Measurements from ENCODE around the gene MLXIP. TPM values are rescaled to one million over a fixed set of nuclear protein-coding genes. Genes with fewer than 3 reads are reported as not detected.

Gene MLXIP
- total RNA-seq, 1 experiment from 2014 or later, result 32.4 TPM

- H3K4ac ChIP-seq (ENCODE audit: low read depth, low read length), result no peak overlapping the region
- no peak overlapping the region for H3K4me3 Mint-ChIP-seq
- H3K27ac ChIP-seq (ENCODE audit: insufficient read length, low read depth, low read length), result no peak overlapping the region
- no peaks in the 10 kb centered on the region; the same call in 1 of the 2 replicates for H3K79me2 ChIP-seq (ENCODE audit: insufficient read depth, low read length)
- peaks cover 19 to 20% of the 10 kb centered on the region in 2 experiments for H3K4me1 Mint-ChIP-seq
- H4K8ac ChIP-seq (replicated peaks; ENCODE audit: insufficient read length, low read depth, low read length), result no peak overlapping the region
- H2AK5ac ChIP-seq (ENCODE audit: insufficient read length, low read length), result no peak overlapping the region
- H3K9ac ChIP-seq (ENCODE audit: extremely low read depth, insufficient read length, low read length), result no peak overlapping the region
- H2BK120ac ChIP-seq (ENCODE audit: low read depth, low read length, poor library complexity, severe bottlenecking), result no peak overlapping the region
- peaks cover 10 to 31% (median 11%) of the 10 kb centered on the region in 3 experiments for H3K36me3 Mint-ChIP-seq (ENCODE audit: insufficient read depth in 1 of 3, low read depth in 3 of 3)
- H2AFZ ChIP-seq (ENCODE audit: low read length), result no peak overlapping the region
- H3K23me2 ChIP-seq (ENCODE audit: insufficient read length, low read depth, low read length, poor library complexity, severe bottlenecking), result no peaks in the 10 kb centered on the region
- H3K9me3 Mint-ChIP-seq, result no peaks in the 10 kb centered on the region
- no peak overlapping the region for H3K14ac ChIP-seq (ENCODE audit: insufficient read depth, low read length)
- H3T11ph ChIP-seq (ENCODE audit: low read length), result no peak overlapping the region
- peak overlapping the region; percentile 67 to 82 (median 75); a peak in 4 of 7 replicates for H3K27ac Mint-ChIP-seq
- peaks cover 2% of the 10 kb centered on the region for H4K20me1 ChIP-seq (ENCODE audit: control insufficient read depth, insufficient read depth, insufficient read length)
- no peaks in the 10 kb centered on the region for H3K9me3 ChIP-seq (ENCODE audit: control insufficient read depth, low read depth, low read length)
- no peak overlapping the region for H2BK15ac ChIP-seq (ENCODE audit: low read depth, low read length)
- no peak for DNase-seq
- no peak overlapping the region for H2BK20ac ChIP-seq (ENCODE audit: low read depth, low read length, poor library complexity, severe bottlenecking)
- H3K27me3 ChIP-seq (ENCODE audit: insufficient read depth, low read length), result no peaks in the 10 kb centered on the region
- no peak overlapping the region for H3K23ac ChIP-seq (ENCODE audit: insufficient read length, low read depth, low read length)
- H3K4me2 ChIP-seq (ENCODE audit: insufficient read depth, insufficient read length, low read length), result no peak overlapping the region
- peak; percentile 27; the same call in 1 of the 3 replicates for TF ChIP-seq CTCF (conservative IDR thresholded peaks at IDR 0.05)
- no peak overlapping the region for H4K5ac ChIP-seq (ENCODE audit: insufficient read length, low read depth, low read length)
- H2BK5ac ChIP-seq (ENCODE audit: insufficient read length, low read length), result no peak overlapping the region
- no peaks in the 10 kb centered on the region for H3K79me1 ChIP-seq (ENCODE audit: insufficient read depth, low read depth, low read length, poor library complexity, severe bottlenecking)
- H3K18ac ChIP-seq (ENCODE audit: insufficient read length, low read depth, low read length), result no peak overlapping the region
- no peak overlapping the region for H2BK12ac ChIP-seq (ENCODE audit: insufficient read length, low read depth, low read length)
- WGBS (ENCODE audit: extremely low coverage, insufficient read length, low lambda C conversion rate), result no CpG with 5 or more reads among the region's 15 CpGs
- no peak overlapping the region for H3K56ac ChIP-seq (ENCODE audit: insufficient read length, low read depth, low read length)
- no peak overlapping the region for H4K91ac ChIP-seq (ENCODE audit: insufficient read length, low read depth, low read length)
- no peaks in the 10 kb centered on the region for H3K27me3 Mint-ChIP-seq (ENCODE audit: low read depth)
- H3K4me1 ChIP-seq (ENCODE audit: insufficient read depth, low read length), result 0 out of 2 replicates have a peak, but pooled peaks cover 4% of the 10 kb centered on the region
Measured at GRCh38 chr12:122126713-122127597, 48.4 kb downstream of the MLXIP start.

Data from H9 (cell line).